ENCODE measurements around the gene MGMT.

DNA sequence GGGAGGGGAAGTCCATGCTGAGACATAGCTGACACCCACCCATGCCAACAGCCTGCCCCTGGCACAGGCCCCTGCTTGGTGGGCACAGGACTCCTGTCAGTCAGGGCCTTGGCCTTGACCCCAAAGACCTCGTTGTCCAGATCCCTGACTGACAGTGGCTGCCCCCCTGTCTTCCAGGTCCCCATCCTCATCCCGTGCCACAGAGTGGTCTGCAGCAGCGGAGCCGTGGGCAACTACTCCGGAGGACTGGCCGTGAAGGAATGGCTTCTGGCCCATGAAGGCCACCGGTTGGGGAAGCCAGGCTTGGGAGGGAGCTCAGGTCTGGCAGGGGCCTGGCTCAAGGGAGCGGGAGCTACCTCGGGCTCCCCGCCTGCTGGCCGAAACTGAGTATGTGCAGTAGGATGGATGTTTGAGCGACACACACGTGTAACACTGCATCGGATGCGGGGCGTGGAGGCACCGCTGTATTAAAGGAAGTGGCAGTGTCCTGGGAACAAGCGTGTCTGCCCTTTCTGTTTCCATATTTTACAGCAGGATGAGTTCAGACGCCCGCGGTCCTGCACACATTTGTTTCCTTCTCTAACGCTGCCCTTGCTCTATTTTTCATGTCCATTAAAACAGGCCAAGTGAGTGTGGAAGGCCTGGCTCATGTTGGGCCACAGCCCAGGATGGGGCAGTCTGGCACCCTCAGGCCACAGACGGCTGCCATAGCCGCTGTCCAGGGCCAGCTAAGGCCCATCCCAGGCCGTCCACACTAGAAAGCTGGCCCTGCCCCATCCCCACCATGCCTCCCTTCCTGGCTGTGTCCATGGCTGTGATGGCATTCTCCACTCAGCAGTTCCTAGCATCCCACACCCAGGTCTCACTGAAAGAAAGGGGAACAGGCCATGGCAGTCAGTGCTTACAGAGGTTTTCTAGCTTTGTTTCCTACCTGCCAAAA lies 299.8 kb downstream of the MGMT start:
- TF ChIP-seq POLR2AphosphoS5 (IDR thresholded peaks at IDR 0.05; ENCODE audit: control insufficient read depth, insufficient read depth, low read depth, low read length) (no peak), TAF7 (tag; IDR thresholded peaks at IDR 0.05) (no peak), POLR2A (conservative IDR thresholded peaks at IDR 0.05) (no peak), MAZ (CRISPR knock-in tag; conservative IDR thresholded peaks at IDR 0.05 in 1 of 2, IDR thresholded peaks at IDR 0.05 in 1 of 2) (no peak), FOXK2 (conservative IDR thresholded peaks at IDR 0.05 in 1 of 2, IDR thresholded peaks at IDR 0.05 in 1 of 2; ENCODE audit: low read depth in 2 of 2) (no peak), MYC (IDR thresholded peaks at IDR 0.05; ENCODE audit: low read depth, low read length) (no peak), MYC (CRISPR knock-in tag; IDR thresholded peaks at IDR 0.05; ENCODE audit: borderline replicate concordance, low read depth) (no peak), NR2F6 (CRISPR knock-in tag; IDR thresholded peaks at IDR 0.05) (no peak), NFE2L1 (tag; IDR thresholded peaks at IDR 0.05; ENCODE audit: borderline replicate concordance, low read depth) (no peak), SRSF9 (IDR thresholded peaks at IDR 0.05; ENCODE audit: borderline replicate concordance, low read depth, low read length) (no peak)
- TF ChIP-seq, protein P1, sequence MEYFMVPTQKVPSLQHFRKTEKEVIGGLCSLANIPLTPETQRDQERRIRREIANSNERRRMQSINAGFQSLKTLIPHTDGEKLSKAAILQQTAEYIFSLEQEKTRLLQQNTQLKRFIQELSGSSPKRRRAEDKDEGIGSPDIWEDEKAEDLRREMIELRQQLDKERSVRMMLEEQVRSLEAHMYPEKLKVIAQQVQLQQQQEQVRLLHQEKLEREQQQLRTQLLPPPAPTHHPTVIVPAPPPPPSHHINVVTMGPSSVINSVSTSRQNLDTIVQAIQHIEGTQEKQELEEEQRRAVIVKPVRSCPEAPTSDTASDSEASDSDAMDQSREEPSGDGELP (CRISPR knock-in tag; IDR thresholded peaks at IDR 0.05; ENCODE audit: borderline replicate concordance): no peak
- TF ChIP-seq, protein P2, sequence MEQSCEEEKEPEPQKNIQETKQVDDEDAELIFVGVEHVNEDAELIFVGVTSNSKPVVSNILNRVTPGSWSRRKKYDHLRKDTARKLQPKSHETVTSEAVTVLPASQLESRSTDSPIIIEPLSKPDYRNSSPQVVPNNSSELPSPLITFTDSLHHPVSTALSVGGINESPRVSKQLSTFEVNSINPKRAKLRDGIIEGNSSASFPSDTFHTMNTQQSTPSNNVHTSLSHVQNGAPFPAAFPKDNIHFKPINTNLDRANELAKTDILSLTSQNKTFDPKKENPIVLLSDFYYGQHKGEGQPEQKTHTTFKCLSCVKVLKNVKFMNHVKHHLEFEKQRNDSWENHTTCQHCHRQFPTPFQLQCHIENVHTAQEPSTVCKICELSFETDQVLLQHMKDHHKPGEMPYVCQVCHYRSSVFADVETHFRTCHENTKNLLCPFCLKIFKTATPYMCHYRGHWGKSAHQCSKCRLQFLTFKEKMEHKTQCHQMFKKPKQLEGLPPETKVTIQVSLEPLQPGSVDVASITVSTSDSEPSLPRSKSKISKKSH (CRISPR knock-in tag; IDR thresholded peaks at IDR 0.05): no peak
- TF ChIP-seq, protein P3, sequence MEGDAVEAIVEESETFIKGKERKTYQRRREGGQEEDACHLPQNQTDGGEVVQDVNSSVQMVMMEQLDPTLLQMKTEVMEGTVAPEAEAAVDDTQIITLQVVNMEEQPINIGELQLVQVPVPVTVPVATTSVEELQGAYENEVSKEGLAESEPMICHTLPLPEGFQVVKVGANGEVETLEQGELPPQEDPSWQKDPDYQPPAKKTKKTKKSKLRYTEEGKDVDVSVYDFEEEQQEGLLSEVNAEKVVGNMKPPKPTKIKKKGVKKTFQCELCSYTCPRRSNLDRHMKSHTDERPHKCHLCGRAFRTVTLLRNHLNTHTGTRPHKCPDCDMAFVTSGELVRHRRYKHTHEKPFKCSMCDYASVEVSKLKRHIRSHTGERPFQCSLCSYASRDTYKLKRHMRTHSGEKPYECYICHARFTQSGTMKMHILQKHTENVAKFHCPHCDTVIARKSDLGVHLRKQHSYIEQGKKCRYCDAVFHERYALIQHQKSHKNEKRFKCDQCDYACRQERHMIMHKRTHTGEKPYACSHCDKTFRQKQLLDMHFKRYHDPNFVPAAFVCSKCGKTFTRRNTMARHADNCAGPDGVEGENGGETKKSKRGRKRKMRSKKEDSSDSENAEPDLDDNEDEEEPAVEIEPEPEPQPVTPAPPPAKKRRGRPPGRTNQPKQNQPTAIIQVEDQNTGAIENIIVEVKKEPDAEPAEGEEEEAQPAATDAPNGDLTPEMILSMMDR (IDR thresholded peaks at IDR 0.05 in 2 of 3, conservative IDR thresholded peaks at IDR 0.05 in 1 of 3; ENCODE audit: insufficient read depth in 2 of 3, low read depth in 1 of 3, low read length in 3 of 3): no peak

All from K562 (cell line).